Activated CD8-positive, alpha-beta T cell treated with anti-CD3 and anti-CD28 coated beads for 36 hours (primary cell): ENCODE data around the gene MVK. TPM values are rescaled to one million over a fixed set of nuclear protein-coding genes. Genes with fewer than 3 reads are reported as not detected.

Experiments
- ATAC-seq: fragments of 200-7000 bp; cut with Tn5 transposase; one replicate; pipeline ENCODE4 v1.10.0; 2021; ENCODE audit warnings: mild to moderate bottlenecking, moderate library complexity
- CTCF ChIA-PET: fragments of 350-600 bp; sonication (Branson Sonifier 250); formaldehyde crosslinking; loops from one replicate; lab custom pipeline; 2021; ENCODE audit warnings: antibody characterized with exemption; lab: Charles Lee
- POLR2A ChIA-PET: fragments of 350-600 bp; sonication (Branson Sonifier 250); formaldehyde crosslinking; loops from one replicate; lab custom pipeline; 2021; ENCODE audit warnings: antibody characterized with exemption; lab: Charles Lee
- DNase-seq: peaks from one replicate; pipeline ENCODE4 v3.0.0-alpha.2; 2020
- H3K27ac Mint-ChIP-seq: one replicate; pipeline ENCODE4 v1.8.0; 2021; ENCODE audit warnings: mild to moderate bottlenecking, mixed read lengths
- H3K27me3 Mint-ChIP-seq: one replicate; pipeline ENCODE4 v1.8.0; 2021; ENCODE audit warnings: mixed read lengths
- H3K36me3 Mint-ChIP-seq: one replicate; pipeline ENCODE4 v1.8.0; 2021; ENCODE audit warnings: low read depth, mixed read lengths
- H3K4me1 Mint-ChIP-seq: one replicate; pipeline ENCODE4 v1.8.0; 2021; ENCODE audit warnings: low read depth, mixed read lengths
- H3K4me3 Mint-ChIP-seq: one replicate; pipeline ENCODE4 v1.8.0; 2021; ENCODE audit warnings: mild to moderate bottlenecking, moderate library complexity, mixed read lengths
- H3K9me3 Mint-ChIP-seq: one replicate; pipeline ENCODE4 v1.8.0; 2021; ENCODE audit warnings: mixed read lengths
- CTCF ChIP-seq: fragments of 200-600 bp; IDR thresholded peaks from one replicate; pipeline ENCODE4 v1.8.0; 2022; ENCODE audit warnings: antibody characterized with exemption, mild to moderate bottlenecking
- intact Hi-C: fragments of 100-400 bp; cut with micrococcal nuclease; formaldehyde crosslinking; loops from one replicate; pipeline ENCODE4 v1.10.0; 2022
- total RNA-seq, 2 experiments: library from RNA; stranded (reverse); gene quantifications; one replicate each; pipeline ENCODE4 v1.2.3, GENCODE V29; 2021

Gene MVK
- total RNA-seq, 2 experiments from 2014 or later = 16.2 to 19.8 TPM

GRCh38 chr12:109559601-109560000 lies 14.0 kb upstream of the MVK start:
- POLR2A ChIA-PET = interaction anchor here (1.2 kb wide), 1 partner anchor 11 kb away, joined by 5 read pairs; no protein-coding TSS in a partner anchor
- CTCF ChIA-PET = interaction anchor here (0.8 kb wide), 1 partner anchor 38 kb away, joined by 3 read pairs; no protein-coding TSS in a partner anchor
- DNase-seq (no peak), ATAC-seq (no peak)
- Mint-ChIP-seq H3K9me3 (peaks cover 8% of the 10 kb centered on the region), H3K27ac (no peak overlapping the region), H3K36me3 (peaks cover 32% of the 10 kb centered on the region), H3K4me3 (no peak overlapping the region), H3K27me3 (no peaks in the 10 kb centered on the region), H3K4me1 (no peaks in the 10 kb centered on the region)
- intact Hi-C loops = no loop called here
- no peak for TF ChIP-seq CTCF

- H3K4me3 Mint-ChIP-seq = no peak overlapping the region
- no peak for TF ChIP-seq CTCF
- H3K36me3 Mint-ChIP-seq = peaks cover 36% of the 10 kb centered on the region
- ChIA-PET POLR2A (interaction anchor here (1.0 to 1.2 kb wide), 2 partner anchors 10 to 13 kb away, joined by 3 to 5 read pairs; no protein-coding TSS in a partner anchor), CTCF (no interaction called here)
- no peaks in the 10 kb centered on the region for H3K27me3 Mint-ChIP-seq
- no peak overlapping the region for H3K27ac Mint-ChIP-seq
- ATAC-seq = no peak
- peaks cover 8% of the 10 kb centered on the region for H3K9me3 Mint-ChIP-seq
- no peaks in the 10 kb centered on the region for H3K4me1 Mint-ChIP-seq
- intact Hi-C loops = no loop called here
- DNase-seq = no peak
Observed at GRCh38 chr12:109560867-109561710, 12.5 kb upstream of the MVK start.

DNA sequence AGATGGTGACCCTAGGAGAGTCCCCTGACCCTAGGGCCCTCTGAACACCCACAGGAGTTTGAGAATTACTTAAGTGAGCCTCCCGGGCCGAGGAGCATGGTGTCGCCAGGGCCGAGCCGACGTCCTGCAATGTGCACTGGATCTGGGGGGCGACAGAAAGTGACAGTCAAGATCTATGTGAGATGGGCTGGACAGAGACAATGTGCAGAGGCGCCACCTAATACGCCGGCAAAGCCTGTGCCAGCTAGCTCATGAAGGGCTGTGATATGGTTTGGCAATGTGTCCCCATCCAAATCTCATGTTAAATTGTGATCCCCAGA lies 11.9 kb upstream of the MVK start:
- Mint-ChIP-seq H3K4me3 (no peak overlapping the region), H3K9me3 (peaks cover 8% of the 10 kb centered on the region), H3K27ac (no peak overlapping the region), H3K4me1 (no peaks in the 10 kb centered on the region), H3K27me3 (no peaks in the 10 kb centered on the region), H3K36me3 (peaks cover 36% of the 10 kb centered on the region)
- POLR2A ChIA-PET = interaction anchor here (1.0 kb wide), 1 partner anchor 10 kb away, joined by 3 read pairs; no protein-coding TSS in a partner anchor
- intact Hi-C loops = no loop called here
- no peak for ATAC-seq
- CTCF ChIA-PET = no interaction called here
- TF ChIP-seq CTCF = no peak
- no peak for DNase-seq

DNA sequence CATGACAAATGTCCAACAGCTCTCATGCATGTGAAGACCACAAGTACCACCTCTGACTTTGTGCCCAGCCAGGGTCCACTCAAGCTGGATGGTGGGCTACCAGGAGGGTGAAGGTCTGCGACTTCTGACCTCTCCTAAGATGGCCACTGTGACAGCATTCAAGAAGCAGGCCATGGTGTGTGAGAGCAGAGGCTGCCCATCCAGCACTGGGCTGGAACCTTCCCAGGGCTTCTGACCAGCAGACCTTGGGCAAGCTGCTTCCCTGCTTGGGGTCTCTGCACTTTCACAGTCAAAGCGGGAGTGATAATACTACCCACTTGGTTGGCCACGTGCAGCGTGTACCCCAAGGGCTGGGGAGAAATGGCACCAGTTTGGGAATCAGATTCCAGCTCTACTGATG lies 10.7 kb upstream of the MVK start:
- Mint-ChIP-seq H3K4me1 (no peaks in the 10 kb centered on the region), H3K27ac (no peak overlapping the region), H3K36me3 (peaks cover 38% of the 10 kb centered on the region), H3K27me3 (no peaks in the 10 kb centered on the region), H3K4me3 (no peak overlapping the region), H3K9me3 (peaks cover 8% of the 10 kb centered on the region)
- ATAC-seq (no peak), DNase-seq (no peak)
- ChIA-PET CTCF (no interaction called here), POLR2A (no interaction called here)
- intact Hi-C loops = no loop called here
- no peak for TF ChIP-seq CTCF
